ENCODE data around the gene TFEB.

Gene TFEB

GRCh38 chr6:41713650-41714291 is 21.6 kb downstream of the TFEB start:
- Mint-ChIP-seq H3K36me3 (peaks cover 3% of the 10 kb centered on the region), H3K27ac (no peak overlapping the region), H3K4me1 (ENCODE audit: low read depth) (peaks cover 13% of the 10 kb centered on the region), H3K4me3 (no peak overlapping the region), H3K9me3 (ENCODE audit: low read depth) (no peaks in the 10 kb centered on the region), H3K27me3 (no peaks in the 10 kb centered on the region)

GRCh38 chr6:41713159-41713649 is 22.2 kb downstream of the TFEB start:
- Mint-ChIP-seq H3K4me3 (no peak overlapping the region), H3K9me3 (ENCODE audit: low read depth) (no peaks in the 10 kb centered on the region), H3K4me1 (ENCODE audit: low read depth) (peaks cover 17% of the 10 kb centered on the region), H3K27me3 (no peaks in the 10 kb centered on the region), H3K36me3 (peaks cover 3% of the 10 kb centered on the region), H3K27ac (no peak overlapping the region)

GRCh38 chr6:41712651-41713103 is 22.7 kb downstream of the TFEB start:
- Mint-ChIP-seq H3K27me3 (no peaks in the 10 kb centered on the region), H3K4me3 (no peak overlapping the region), H3K9me3 (ENCODE audit: low read depth) (no peaks in the 10 kb centered on the region), H3K27ac (no peak overlapping the region), H3K4me1 (ENCODE audit: low read depth) (peaks cover 22% of the 10 kb centered on the region), H3K36me3 (peaks cover 3% of the 10 kb centered on the region)

DNA sequence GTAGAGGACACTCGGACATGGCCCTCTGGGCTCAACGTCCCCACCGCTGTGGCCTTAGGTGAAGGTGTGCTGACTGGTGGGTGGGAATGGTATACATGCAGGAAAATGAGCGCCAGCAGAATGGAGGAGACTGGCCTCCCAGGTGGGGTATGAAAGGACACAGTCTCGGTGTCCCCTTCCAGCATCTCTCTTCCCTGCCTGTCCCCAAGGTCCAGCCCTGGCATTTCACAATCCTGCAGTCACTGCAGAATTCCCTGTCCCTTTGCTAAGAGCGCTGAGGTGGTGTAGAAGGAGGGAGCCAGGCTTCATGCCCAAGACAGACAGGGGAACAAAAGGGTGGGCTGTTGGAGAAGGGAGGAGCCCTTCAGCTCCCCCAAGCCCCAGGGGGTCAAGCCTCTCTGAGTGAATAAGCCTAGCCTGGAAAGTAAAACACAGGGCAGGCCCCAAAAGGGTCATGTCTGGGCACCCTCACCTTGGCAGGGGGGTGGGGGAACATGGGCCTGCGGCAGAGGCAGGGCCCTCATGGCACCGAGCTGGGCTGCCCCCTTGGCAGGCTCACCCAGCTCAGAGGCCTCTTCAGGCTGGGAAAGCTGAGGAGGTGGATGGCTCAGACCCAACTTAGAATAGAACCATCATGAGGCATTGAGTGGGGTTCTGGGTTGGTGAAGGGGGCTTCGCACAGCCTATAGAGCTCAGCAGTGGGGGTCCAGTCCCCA is 23.9 kb downstream of the TFEB start:
- no peaks in the 10 kb centered on the region for H3K9me3 Mint-ChIP-seq (ENCODE audit: low read depth)
- peaks cover 3% of the 10 kb centered on the region for H3K36me3 Mint-ChIP-seq
- no peak overlapping the region for H3K27ac Mint-ChIP-seq

GRCh38 chr6:41709375-41709774 is 26.0 kb downstream of the TFEB start:
- H3K4me3 Mint-ChIP-seq, result no peak overlapping the region
- H3K27me3 Mint-ChIP-seq, result no peaks in the 10 kb centered on the region
- H3K9me3 Mint-ChIP-seq (ENCODE audit: low read depth), result no peaks in the 10 kb centered on the region
- H3K36me3 Mint-ChIP-seq, result peaks cover 3% of the 10 kb centered on the region
- H3K27ac Mint-ChIP-seq, result no peak overlapping the region
- H3K4me1 Mint-ChIP-seq (ENCODE audit: low read depth), result peaks cover 25% of the 10 kb centered on the region

More for the DNA sequence above, 23.9 kb downstream of the TFEB start:
- H3K4me1 Mint-ChIP-seq (ENCODE audit: low read depth), result peaks cover 30% of the 10 kb centered on the region
- no peaks in the 10 kb centered on the region for H3K27me3 Mint-ChIP-seq
- no peak overlapping the region for H3K4me3 Mint-ChIP-seq

GRCh38 chr6:41708856-41709255 is 26.6 kb downstream of the TFEB start:
- H3K27ac Mint-ChIP-seq, result peak overlapping the region; percentile 83
- no peak overlapping the region for H3K4me3 Mint-ChIP-seq
- H3K36me3 Mint-ChIP-seq, result peaks cover 3% of the 10 kb centered on the region
- H3K4me1 Mint-ChIP-seq (ENCODE audit: low read depth), result peaks cover 24% of the 10 kb centered on the region
- H3K27me3 Mint-ChIP-seq, result no peaks in the 10 kb centered on the region
- no peaks in the 10 kb centered on the region for H3K9me3 Mint-ChIP-seq (ENCODE audit: low read depth)

GRCh38 chr6:41707565-41708200 is 27.7 kb downstream of the TFEB start:
- Mint-ChIP-seq H3K36me3 (peaks cover 3% of the 10 kb centered on the region), H3K27me3 (no peaks in the 10 kb centered on the region), H3K4me1 (ENCODE audit: low read depth) (peaks cover 24% of the 10 kb centered on the region), H3K27ac (peak overlapping the region; percentile 94), H3K4me3 (peak overlapping the region; percentile 42), H3K9me3 (ENCODE audit: low read depth) (no peaks in the 10 kb centered on the region)

GRCh38 chr6:41706876-41707564 is 28.4 kb downstream of the TFEB start:
- peak overlapping the region; percentile 94 for H3K27ac Mint-ChIP-seq
- H3K4me3 Mint-ChIP-seq, result peak overlapping the region; percentile 42
- H3K9me3 Mint-ChIP-seq (ENCODE audit: low read depth), result no peaks in the 10 kb centered on the region
- no peaks in the 10 kb centered on the region for H3K27me3 Mint-ChIP-seq
- H3K36me3 Mint-ChIP-seq, result peaks cover 3% of the 10 kb centered on the region
- H3K4me1 Mint-ChIP-seq (ENCODE audit: low read depth), result peaks cover 24% of the 10 kb centered on the region

- Mint-ChIP-seq H3K36me3 (peaks cover 3% of the 10 kb centered on the region), H3K4me3 (peak overlapping the region; percentile 40), H3K27me3 (no peaks in the 10 kb centered on the region), H3K27ac (peak overlapping the region; percentile 94), H3K9me3 (ENCODE audit: low read depth) (no peaks in the 10 kb centered on the region), H3K4me1 (ENCODE audit: low read depth) (peaks cover 24% of the 10 kb centered on the region)
Observed at GRCh38 chr6:41705996-41706835, 29.2 kb downstream of the TFEB start.

DNA sequence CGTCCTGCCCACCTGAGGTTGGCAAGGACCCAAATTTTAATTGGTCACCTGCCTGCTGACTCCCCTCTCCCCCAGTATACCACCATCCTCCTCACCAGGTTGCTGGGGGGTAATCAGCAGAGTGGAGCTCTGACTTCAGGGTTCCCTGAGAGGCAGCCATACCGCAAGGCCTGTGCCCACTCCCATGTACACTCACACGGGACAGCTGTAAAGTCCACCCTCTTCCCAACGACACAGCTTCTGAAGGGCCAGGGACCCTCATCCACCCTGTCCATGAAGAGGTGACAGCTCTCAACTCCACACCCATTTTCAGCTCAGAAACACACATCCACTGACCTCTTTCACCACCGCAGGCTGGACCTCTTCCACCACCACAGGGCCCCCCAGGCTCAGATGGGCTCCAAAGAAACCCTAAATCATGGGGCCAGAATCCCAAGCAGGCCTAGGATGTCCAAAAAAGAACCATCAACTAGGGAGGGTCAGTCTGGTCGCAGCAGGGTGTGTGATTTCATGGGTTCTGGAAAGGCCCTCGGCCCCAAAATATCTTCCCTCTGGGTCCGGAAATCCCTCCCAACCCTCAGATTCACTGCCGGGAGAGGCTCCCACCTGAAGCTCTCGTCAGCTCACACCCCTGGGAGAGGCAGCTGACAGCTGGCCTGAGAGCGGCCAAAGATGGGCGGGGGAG is 30.0 kb downstream of the TFEB start:
- Mint-ChIP-seq H3K4me1 (ENCODE audit: low read depth) (peaks cover 24% of the 10 kb centered on the region), H3K27ac (no peak overlapping the region), H3K27me3 (no peaks in the 10 kb centered on the region), H3K4me3 (no peak overlapping the region), H3K36me3 (no peaks in the 10 kb centered on the region), H3K9me3 (ENCODE audit: low read depth) (no peaks in the 10 kb centered on the region)

DNA sequence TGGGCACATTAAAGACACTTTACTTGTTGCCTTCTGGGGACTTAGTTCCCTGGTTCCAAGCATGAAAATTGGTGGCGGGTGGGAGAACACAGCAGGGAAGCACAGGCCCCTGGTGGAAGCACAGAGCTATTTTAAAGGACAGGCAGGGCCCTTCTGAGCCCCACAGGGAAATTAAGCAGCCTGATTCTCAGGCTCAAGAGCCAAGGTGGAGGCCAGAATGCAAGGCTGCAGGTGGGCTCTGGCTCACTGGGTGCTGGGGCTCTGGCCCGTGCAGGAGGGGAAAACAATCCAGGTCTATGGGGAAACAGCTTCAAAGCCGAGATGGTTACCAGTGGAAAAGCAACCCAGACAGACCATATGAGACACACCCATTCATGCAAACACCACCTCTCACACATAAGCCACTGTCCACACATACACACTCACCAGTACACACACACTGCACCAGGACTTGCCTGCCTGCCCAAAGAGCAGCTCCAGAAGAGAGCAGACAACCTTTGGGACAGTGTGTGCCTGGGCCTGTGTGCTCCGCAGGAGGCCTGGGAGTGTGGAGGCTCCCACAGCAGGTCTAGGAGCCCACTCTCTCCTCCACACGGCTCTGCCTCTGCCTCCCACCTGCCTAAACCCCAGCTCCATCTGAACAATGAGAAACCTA is 30.6 kb downstream of the TFEB start:
- no peak overlapping the region for H3K4me3 Mint-ChIP-seq
- peaks cover 24% of the 10 kb centered on the region for H3K4me1 Mint-ChIP-seq (ENCODE audit: low read depth)
- H3K27me3 Mint-ChIP-seq, result no peaks in the 10 kb centered on the region
- peak overlapping the region; percentile 34 for H3K27ac Mint-ChIP-seq
- H3K36me3 Mint-ChIP-seq, result no peaks in the 10 kb centered on the region
- H3K9me3 Mint-ChIP-seq (ENCODE audit: low read depth), result no peaks in the 10 kb centered on the region

DNA sequence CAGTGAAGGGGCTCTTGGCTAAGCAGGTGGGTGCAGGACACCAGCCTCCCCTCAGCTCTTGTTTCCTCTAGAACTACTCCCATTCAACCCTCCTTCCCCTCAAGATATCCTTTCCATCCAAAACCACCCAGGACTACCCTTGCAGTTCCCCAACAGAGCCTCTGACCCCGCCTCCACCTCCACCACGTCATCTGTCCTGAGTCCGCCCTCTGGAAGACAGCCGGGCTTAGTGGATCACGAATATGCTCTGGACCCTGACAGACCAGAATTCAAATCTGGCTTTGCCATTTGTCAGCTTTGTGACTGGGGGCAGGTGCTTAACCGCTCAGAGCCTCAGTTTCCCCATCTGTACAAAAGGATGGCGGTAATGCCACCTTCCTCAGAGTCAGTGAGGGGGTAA is 31.4 kb downstream of the TFEB start:
- Mint-ChIP-seq H3K27ac (no peak overlapping the region), H3K36me3 (no peaks in the 10 kb centered on the region), H3K9me3 (ENCODE audit: low read depth) (no peaks in the 10 kb centered on the region), H3K27me3 (no peaks in the 10 kb centered on the region), H3K4me3 (no peak overlapping the region), H3K4me1 (ENCODE audit: low read depth) (peaks cover 24% of the 10 kb centered on the region)

DNA sequence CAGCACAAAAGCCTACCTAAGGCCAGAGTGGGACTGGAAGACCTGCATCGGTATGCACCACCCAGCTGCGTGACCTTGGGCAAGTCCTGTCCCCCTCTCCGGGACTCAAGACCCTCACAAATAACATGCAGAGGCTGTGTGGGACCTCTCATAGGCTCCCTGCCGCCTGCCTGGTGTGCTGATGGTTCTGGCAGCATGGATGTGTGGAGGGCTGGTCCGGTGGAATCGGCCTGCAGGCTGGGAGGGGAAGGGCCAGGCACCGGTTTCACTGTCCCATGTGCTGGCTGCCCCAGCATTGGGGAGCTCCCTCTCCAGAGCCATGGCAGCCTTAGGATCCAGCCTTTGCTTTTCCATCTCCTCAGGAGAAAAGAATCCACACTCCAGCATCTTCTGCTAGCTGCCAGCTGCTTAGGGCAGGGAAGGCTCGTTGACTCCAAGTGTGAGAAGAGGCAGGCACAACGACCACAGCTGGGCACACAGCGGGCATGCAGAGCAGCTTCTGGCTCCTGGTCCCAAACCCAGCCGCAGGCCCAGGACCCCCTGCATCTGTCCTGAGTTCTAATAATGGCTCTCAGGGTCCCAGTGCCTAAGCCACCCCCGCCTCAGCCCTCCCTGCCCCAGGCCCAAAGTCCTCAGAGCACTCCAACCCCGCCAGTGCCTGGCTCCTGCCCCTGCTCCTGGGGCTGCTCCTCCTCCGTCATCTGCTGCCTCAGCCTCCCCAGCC is 32.5 kb downstream of the TFEB start:
- no peaks in the 10 kb centered on the region for H3K27me3 Mint-ChIP-seq
- H3K9me3 Mint-ChIP-seq (ENCODE audit: low read depth), result no peaks in the 10 kb centered on the region
- no peak overlapping the region for H3K27ac Mint-ChIP-seq
- peaks cover 17% of the 10 kb centered on the region for H3K4me1 Mint-ChIP-seq (ENCODE audit: low read depth)
- H3K4me3 Mint-ChIP-seq, result no peak overlapping the region
- H3K36me3 Mint-ChIP-seq, result no peaks in the 10 kb centered on the region

Data from activated naive CD8-positive, alpha-beta T cell (primary cell).